Measurements from ENCODE around the gene TNPO2.

DNA sequence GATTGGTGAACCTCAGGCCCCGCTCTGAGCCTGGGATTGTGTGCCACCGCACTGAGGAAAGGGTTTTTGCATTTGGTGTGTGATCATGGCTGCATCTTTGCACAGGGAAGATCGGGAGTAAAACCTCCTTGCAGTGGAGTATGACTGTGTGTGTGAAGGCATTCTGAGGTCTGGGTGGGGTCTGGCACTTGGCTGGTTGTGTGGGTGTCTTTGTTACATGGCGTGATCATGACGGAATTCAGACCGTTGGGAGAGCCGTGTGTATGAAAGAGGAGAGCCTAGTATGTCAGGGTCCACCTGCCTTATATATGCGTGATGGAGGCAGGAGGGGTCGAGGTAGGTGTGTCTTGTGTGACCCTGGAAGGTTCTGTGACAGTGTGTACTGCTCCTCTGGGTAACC, 27.1 kb upstream of the TNPO2 start:
- TF ChIP-seq POLR2AphosphoS5 (IDR thresholded peaks at IDR 0.05; ENCODE audit: low read depth, low read length) (no peak), TAF1 (IDR thresholded peaks at IDR 0.05; ENCODE audit: borderline replicate concordance, insufficient read depth, low read length) (no peak)
- TF ChIP-seq, protein P1, sequence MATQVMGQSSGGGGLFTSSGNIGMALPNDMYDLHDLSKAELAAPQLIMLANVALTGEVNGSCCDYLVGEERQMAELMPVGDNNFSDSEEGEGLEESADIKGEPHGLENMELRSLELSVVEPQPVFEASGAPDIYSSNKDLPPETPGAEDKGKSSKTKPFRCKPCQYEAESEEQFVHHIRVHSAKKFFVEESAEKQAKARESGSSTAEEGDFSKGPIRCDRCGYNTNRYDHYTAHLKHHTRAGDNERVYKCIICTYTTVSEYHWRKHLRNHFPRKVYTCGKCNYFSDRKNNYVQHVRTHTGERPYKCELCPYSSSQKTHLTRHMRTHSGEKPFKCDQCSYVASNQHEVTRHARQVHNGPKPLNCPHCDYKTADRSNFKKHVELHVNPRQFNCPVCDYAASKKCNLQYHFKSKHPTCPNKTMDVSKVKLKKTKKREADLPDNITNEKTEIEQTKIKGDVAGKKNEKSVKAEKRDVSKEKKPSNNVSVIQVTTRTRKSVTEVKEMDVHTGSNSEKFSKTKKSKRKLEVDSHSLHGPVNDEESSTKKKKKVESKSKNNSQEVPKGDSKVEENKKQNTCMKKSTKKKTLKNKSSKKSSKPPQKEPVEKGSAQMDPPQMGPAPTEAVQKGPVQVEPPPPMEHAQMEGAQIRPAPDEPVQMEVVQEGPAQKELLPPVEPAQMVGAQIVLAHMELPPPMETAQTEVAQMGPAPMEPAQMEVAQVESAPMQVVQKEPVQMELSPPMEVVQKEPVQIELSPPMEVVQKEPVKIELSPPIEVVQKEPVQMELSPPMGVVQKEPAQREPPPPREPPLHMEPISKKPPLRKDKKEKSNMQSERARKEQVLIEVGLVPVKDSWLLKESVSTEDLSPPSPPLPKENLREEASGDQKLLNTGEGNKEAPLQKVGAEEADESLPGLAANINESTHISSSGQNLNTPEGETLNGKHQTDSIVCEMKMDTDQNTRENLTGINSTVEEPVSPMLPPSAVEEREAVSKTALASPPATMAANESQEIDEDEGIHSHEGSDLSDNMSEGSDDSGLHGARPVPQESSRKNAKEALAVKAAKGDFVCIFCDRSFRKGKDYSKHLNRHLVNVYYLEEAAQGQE (IDR thresholded peaks at IDR 0.05; ENCODE audit: insufficient read depth in 1 of 2, low read depth in 2 of 2, low read length in 2 of 2), result no peak
